Right forelimb (tissue), 1 donor: ENCODE measurements around the gene BAIAP2L1.

Source experiments
- DNase-seq: peaks from one replicate; pipeline ENCODE4 v3.0.0-alpha.2; 2018

Gene BAIAP2L1

GRCh38 chr7:98257701-98258100 is 143.2 kb downstream of the BAIAP2L1 start:
- no peak for DNase-seq

DNA sequence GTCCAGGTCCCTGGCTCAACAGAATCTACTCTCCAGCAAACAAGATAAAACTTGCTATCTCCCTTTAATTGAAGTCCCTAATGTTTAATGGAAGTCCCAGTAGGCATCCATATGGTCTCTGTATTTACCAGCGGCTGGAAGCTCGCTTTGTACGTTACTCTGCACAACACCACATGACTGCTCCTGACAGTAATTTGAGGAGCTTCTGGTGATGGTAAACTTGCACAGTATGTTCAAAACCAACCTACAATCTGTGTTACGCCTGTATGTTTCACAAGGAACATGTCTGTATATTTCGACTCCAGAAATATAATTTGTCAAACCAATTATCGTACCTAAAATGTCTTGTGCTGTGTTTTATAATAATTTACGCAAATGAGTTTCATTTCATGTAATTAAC is 144.5 kb downstream of the BAIAP2L1 start:
- DNase-seq: no peak

- no peak for DNase-seq
Observed at GRCh38 chr7:98254951-98255610, 145.8 kb downstream of the BAIAP2L1 start.

- no peak for DNase-seq
Observed at GRCh38 chr7:98254516-98254915, 146.4 kb downstream of the BAIAP2L1 start.

DNA sequence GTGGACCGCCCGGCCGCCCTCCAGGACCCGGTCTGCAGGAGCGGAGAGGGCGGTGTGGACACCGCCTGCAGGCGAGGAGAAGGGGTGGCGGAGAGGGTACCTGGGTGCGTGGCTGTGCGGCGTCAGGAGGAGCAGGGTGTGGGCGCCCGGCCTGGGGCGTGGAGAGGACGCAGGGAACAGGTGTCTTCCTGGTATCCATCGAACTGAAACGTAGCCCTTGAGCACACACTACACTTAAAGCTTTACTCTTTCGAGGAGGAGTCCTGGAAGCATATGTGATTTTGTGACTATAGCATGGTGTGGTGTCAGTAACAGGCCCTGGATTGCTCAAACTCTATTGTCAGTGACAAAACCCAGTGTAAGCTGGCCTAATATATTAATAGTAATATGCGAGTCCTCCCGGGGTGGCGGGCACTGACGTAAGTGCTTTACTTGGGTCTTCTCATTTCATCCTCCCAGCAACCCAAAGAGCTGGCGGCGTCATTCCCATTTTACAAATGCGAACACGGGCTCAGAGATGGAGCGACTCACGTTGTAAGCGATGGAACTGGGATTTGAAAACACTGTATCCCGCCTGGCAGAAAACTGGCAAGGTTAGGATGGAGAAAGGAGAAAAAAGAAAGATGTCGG is 148.3 kb downstream of the BAIAP2L1 start:
- no peak for DNase-seq

GRCh38 chr7:98251601-98252424 is 149.1 kb downstream of the BAIAP2L1 start, which contains the start of gene TECPR1:
Gene TECPR1 (minus strand): TSS chr7:98252232. CDS start chr7:98246146, 6,086 bp downstream.
- peak; percentile 94 for DNase-seq

GRCh38 chr7:98251231-98251600 is 149.7 kb downstream of the BAIAP2L1 start:
- no peak for DNase-seq

- no peak for DNase-seq
Observed at GRCh38 chr7:98250789-98251188, 150.1 kb downstream of the BAIAP2L1 start.

GRCh38 chr7:98249106-98249505 is 151.8 kb downstream of the BAIAP2L1 start:
- no peak for DNase-seq

DNA sequence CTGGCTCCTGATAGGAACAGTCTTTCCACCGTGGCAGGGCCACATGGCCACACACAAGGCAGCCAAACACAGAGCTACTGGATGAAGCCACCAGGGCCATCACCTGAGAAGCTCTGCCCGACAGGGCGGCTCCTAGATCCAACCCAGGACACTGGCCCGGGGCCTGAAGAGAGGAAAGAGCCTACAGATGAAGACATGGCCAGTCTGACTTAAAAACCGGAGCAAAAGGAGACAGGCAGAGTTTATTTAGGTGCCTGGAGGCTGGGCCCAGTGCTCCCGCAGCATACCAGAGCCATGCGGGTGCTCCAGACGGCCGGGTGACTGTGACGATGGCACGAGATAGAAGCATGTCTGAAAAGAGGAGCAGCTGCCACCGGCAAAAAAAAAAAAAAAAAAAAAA is 152.7 kb downstream of the BAIAP2L1 start:
- DNase-seq: no peak

GRCh38 chr7:98244871-98245270 is 156.0 kb downstream of the BAIAP2L1 start:
- DNase-seq: no peak

GRCh38 chr7:98242934-98243333 is 158.0 kb downstream of the BAIAP2L1 start:
- DNase-seq: no peak

DNA sequence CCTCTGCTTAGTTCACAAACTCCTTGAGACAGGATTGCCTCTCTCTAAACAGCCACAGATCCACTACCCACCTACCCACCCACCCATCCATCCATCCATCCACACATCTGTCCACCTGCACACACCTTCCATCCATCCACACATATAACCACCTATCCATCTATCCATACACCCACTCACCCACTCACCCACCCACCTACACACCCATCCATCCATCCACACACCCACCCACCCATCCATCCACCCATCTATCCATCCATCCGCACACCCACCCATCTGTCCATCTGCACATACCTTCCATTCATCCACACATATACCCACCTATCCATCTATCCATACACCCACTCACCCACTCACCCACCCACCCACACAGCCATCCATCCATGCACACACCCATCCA is 158.5 kb downstream of the BAIAP2L1 start:
- DNase-seq: no peak

DNA sequence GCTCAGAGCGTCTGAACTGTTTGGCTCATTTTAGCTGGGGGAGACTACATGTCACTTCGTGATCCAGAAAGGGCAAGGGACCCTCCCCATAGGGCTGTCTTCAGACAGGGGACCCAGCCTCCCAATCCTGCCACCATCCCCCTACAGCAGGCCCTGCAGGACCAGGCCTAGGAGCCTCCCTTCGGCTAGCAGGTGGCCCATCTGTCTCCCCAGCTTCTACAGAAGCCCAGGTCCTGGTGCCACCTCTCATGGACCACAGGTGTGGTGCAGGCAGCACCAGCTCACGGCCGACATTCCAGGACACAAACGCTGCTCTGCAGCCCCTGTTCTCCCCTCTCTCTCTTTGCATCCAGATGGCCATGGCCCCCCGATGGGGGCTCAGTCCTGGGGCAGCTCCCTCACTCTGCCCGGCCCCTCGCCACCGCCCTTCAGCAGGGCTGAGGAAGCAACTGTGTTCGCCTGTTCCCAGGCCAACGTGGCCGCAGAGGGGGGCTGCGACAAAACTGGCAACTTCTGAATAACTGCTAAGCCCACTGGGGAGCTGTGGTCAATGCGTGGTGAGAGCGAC is 159.1 kb downstream of the BAIAP2L1 start:
- no peak for DNase-seq
